Activated T-helper 2 cell treated with anti-CD3 and anti-CD28 coated beads, Interferon-gamma antibody, Interleukin-2, Interleukin-4, amounts not matched to agents 10 μg/mL and 5 μg/mL and 100 μg/mL, durations not matched to agents 14 hours and 24 hours and 36 hours (primary cell): ENCODE data around the gene ABR. TPM values are rescaled to one million over a fixed set of nuclear protein-coding genes. Genes with fewer than 3 reads are reported as not detected.

Source experiments
- DNase-seq: peaks from one replicate; pipeline ENCODE4 v3.0.0; 2021; ENCODE audit warnings: low spot score
- H3K27ac Mint-ChIP-seq: one replicate; pipeline ENCODE4 v1.8.0; 2021; ENCODE audit warnings: mixed read lengths
- H3K27me3 Mint-ChIP-seq: one replicate; pipeline ENCODE4 v1.8.0; 2021; ENCODE audit warnings: low read depth, mixed read lengths
- H3K36me3 Mint-ChIP-seq: one replicate; pipeline ENCODE4 v1.8.0; 2021; ENCODE audit warnings: low read depth, mixed read lengths
- H3K4me1 Mint-ChIP-seq: one replicate; pipeline ENCODE4 v1.8.0; 2021; ENCODE audit warnings: low read depth, mixed read lengths
- H3K4me3 Mint-ChIP-seq: one replicate; pipeline ENCODE4 v1.8.0; 2021; ENCODE audit warnings: low read depth, mild to moderate bottlenecking, moderate library complexity, mixed read lengths
- H3K9me3 Mint-ChIP-seq: one replicate; pipeline ENCODE4 v1.8.0; 2021; ENCODE audit warnings: mixed read lengths
- intact Hi-C: fragments of 100-400 bp; cut with micrococcal nuclease; formaldehyde crosslinking; loops from one replicate; pipeline ENCODE4 v1.15.1; 2023
- total RNA-seq: library from RNA; stranded (reverse); gene quantifications from 2 replicates; pipeline ENCODE4 v1.2.3, GENCODE V29; 2022

The ABR gene
- total RNA-seq, 1 donor from 2014 or later = 69.3 TPM

- H3K36me3 Mint-ChIP-seq = peaks cover 11% of the 10 kb centered on the region
- H3K9me3 Mint-ChIP-seq = no peaks in the 10 kb centered on the region
- DNase-seq = no peak
- no peak overlapping the region for H3K4me3 Mint-ChIP-seq
- no peaks in the 10 kb centered on the region for H3K4me1 Mint-ChIP-seq
- no peak overlapping the region for H3K27ac Mint-ChIP-seq
- H3K27me3 Mint-ChIP-seq = no peaks in the 10 kb centered on the region
- intact Hi-C loops = no loop called here
Measured at GRCh38 chr17:1039511-1040215, 140.1 kb downstream of the ABR start.

GRCh38 chr17:1039123-1039507, 140.7 kb downstream of the ABR start:
- intact Hi-C loops = no loop called here
- Mint-ChIP-seq H3K4me3 (no peak overlapping the region), H3K4me1 (no peaks in the 10 kb centered on the region), H3K27me3 (no peaks in the 10 kb centered on the region), H3K36me3 (peaks cover 11% of the 10 kb centered on the region), H3K27ac (no peak overlapping the region), H3K9me3 (no peaks in the 10 kb centered on the region)
- no peak for DNase-seq

- H3K4me1 Mint-ChIP-seq = no peaks in the 10 kb centered on the region
- no peak overlapping the region for H3K27ac Mint-ChIP-seq
- no peaks in the 10 kb centered on the region for H3K9me3 Mint-ChIP-seq
Measured at GRCh38 chr17:1038459-1039122, 141.2 kb downstream of the ABR start.

GRCh38 chr17:1037238-1037879, 142.4 kb downstream of the ABR start:
- H3K27ac Mint-ChIP-seq = no peak overlapping the region
- intact Hi-C loops = no loop called here
- no peaks in the 10 kb centered on the region for H3K9me3 Mint-ChIP-seq
- H3K36me3 Mint-ChIP-seq = peaks cover 7% of the 10 kb centered on the region
- H3K4me3 Mint-ChIP-seq = no peak overlapping the region
- no peaks in the 10 kb centered on the region for H3K4me1 Mint-ChIP-seq
- no peak for DNase-seq
- no peaks in the 10 kb centered on the region for H3K27me3 Mint-ChIP-seq

More at GRCh38 chr17:1038459-1039122, 141.2 kb downstream of the ABR start:
- DNase-seq = no peak
- peaks cover 11% of the 10 kb centered on the region for H3K36me3 Mint-ChIP-seq
- no peak overlapping the region for H3K4me3 Mint-ChIP-seq
- intact Hi-C loops = no loop called here
- H3K27me3 Mint-ChIP-seq = no peaks in the 10 kb centered on the region

- Mint-ChIP-seq H3K9me3 (no peaks in the 10 kb centered on the region), H3K27me3 (no peaks in the 10 kb centered on the region), H3K27ac (no peak overlapping the region), H3K36me3 (peaks cover 2% of the 10 kb centered on the region), H3K4me1 (no peaks in the 10 kb centered on the region), H3K4me3 (no peak overlapping the region)
- intact Hi-C loops = no loop called here
- DNase-seq = no peak
Measured at GRCh38 chr17:1036845-1037237, 142.9 kb downstream of the ABR start.

GRCh38 chr17:1036171-1036844, 143.5 kb downstream of the ABR start:
- intact Hi-C loops = no loop called here
- H3K36me3 Mint-ChIP-seq = no peaks in the 10 kb centered on the region
- no peak overlapping the region for H3K4me3 Mint-ChIP-seq
- no peak overlapping the region for H3K27ac Mint-ChIP-seq
- H3K27me3 Mint-ChIP-seq = no peaks in the 10 kb centered on the region
- no peaks in the 10 kb centered on the region for H3K9me3 Mint-ChIP-seq
- no peak for DNase-seq
- H3K4me1 Mint-ChIP-seq = no peaks in the 10 kb centered on the region

- Mint-ChIP-seq H3K36me3 (no peaks in the 10 kb centered on the region), H3K27ac (no peak overlapping the region), H3K27me3 (no peaks in the 10 kb centered on the region), H3K4me1 (no peaks in the 10 kb centered on the region), H3K9me3 (no peaks in the 10 kb centered on the region), H3K4me3 (no peak overlapping the region)
- DNase-seq = no peak
- intact Hi-C loops = no loop called here
Measured at GRCh38 chr17:1035546-1036170, 144.1 kb downstream of the ABR start.

GRCh38 chr17:1034652-1035210, 145.1 kb downstream of the ABR start:
- no peaks in the 10 kb centered on the region for H3K9me3 Mint-ChIP-seq
- H3K36me3 Mint-ChIP-seq = no peaks in the 10 kb centered on the region
- no peaks in the 10 kb centered on the region for H3K27me3 Mint-ChIP-seq
- no peak overlapping the region for H3K27ac Mint-ChIP-seq
- no peaks in the 10 kb centered on the region for H3K4me1 Mint-ChIP-seq
- H3K4me3 Mint-ChIP-seq = no peak overlapping the region
- no peak for DNase-seq
- intact Hi-C loops = no loop called here

- no peaks in the 10 kb centered on the region for H3K27me3 Mint-ChIP-seq
- DNase-seq = no peak
- no peaks in the 10 kb centered on the region for H3K4me1 Mint-ChIP-seq
- H3K27ac Mint-ChIP-seq = no peak overlapping the region
- no peaks in the 10 kb centered on the region for H3K36me3 Mint-ChIP-seq
- H3K9me3 Mint-ChIP-seq = no peaks in the 10 kb centered on the region
- intact Hi-C loops = no loop called here
- no peak overlapping the region for H3K4me3 Mint-ChIP-seq
Measured at GRCh38 chr17:1033503-1033902, 146.3 kb downstream of the ABR start.

- DNase-seq = no peak
- H3K27ac Mint-ChIP-seq = no peak overlapping the region
- intact Hi-C loops = no loop called here
- H3K9me3 Mint-ChIP-seq = no peaks in the 10 kb centered on the region
- H3K4me1 Mint-ChIP-seq = no peaks in the 10 kb centered on the region
- no peaks in the 10 kb centered on the region for H3K27me3 Mint-ChIP-seq
- no peak overlapping the region for H3K4me3 Mint-ChIP-seq
- H3K36me3 Mint-ChIP-seq = no peaks in the 10 kb centered on the region
Measured at GRCh38 chr17:1032391-1032790, 147.4 kb downstream of the ABR start.

- DNase-seq = no peak
- intact Hi-C loops = no loop called here
- no peak overlapping the region for H3K4me3 Mint-ChIP-seq
- no peaks in the 10 kb centered on the region for H3K9me3 Mint-ChIP-seq
- H3K27ac Mint-ChIP-seq = no peak overlapping the region
- H3K4me1 Mint-ChIP-seq = no peaks in the 10 kb centered on the region
- H3K36me3 Mint-ChIP-seq = no peaks in the 10 kb centered on the region
- no peaks in the 10 kb centered on the region for H3K27me3 Mint-ChIP-seq
Measured at GRCh38 chr17:1031711-1032110, 148.1 kb downstream of the ABR start.

GRCh38 chr17:1030684-1031532, 148.9 kb downstream of the ABR start:
- H3K27me3 Mint-ChIP-seq = no peaks in the 10 kb centered on the region
- DNase-seq = no peak
- no peak overlapping the region for H3K27ac Mint-ChIP-seq
- H3K4me1 Mint-ChIP-seq = no peaks in the 10 kb centered on the region
- H3K9me3 Mint-ChIP-seq = no peaks in the 10 kb centered on the region
- H3K36me3 Mint-ChIP-seq = no peaks in the 10 kb centered on the region
- intact Hi-C loops = no loop called here
- no peak overlapping the region for H3K4me3 Mint-ChIP-seq
